Fibroblast of lung (primary cell): Measurements from ENCODE around the gene APOL3.

Experiments used
- EZH2 ChIP-seq: IDR thresholded peaks from 2 replicates; pipeline ENCODE4 v1.5.1; 2012; ENCODE audit warnings: low read length, control low read depth, mild to moderate bottlenecking; ENCODE audit errors: missing control alignments
- TF ChIP-seq, protein P1 (sequence below), 2 donors: IDR thresholded peaks in 1 of 2; conservative IDR thresholded peaks in 1 of 2; 1 replicate in 1 of 2; 2 replicates in 1 of 2; pipeline ENCODE4 v1.5.1; 2011 to 2012; ENCODE audit warnings: low read length in 2 of 2, control low read depth in 1 of 2, inconsistent platforms in 1 of 2, low read depth in 1 of 2, mild to moderate bottlenecking in 1 of 2

GRCh38 chr22:36143066-36143815 lies 17.3 kb downstream of the APOL3 start:
- TF ChIP-seq, protein P1, sequence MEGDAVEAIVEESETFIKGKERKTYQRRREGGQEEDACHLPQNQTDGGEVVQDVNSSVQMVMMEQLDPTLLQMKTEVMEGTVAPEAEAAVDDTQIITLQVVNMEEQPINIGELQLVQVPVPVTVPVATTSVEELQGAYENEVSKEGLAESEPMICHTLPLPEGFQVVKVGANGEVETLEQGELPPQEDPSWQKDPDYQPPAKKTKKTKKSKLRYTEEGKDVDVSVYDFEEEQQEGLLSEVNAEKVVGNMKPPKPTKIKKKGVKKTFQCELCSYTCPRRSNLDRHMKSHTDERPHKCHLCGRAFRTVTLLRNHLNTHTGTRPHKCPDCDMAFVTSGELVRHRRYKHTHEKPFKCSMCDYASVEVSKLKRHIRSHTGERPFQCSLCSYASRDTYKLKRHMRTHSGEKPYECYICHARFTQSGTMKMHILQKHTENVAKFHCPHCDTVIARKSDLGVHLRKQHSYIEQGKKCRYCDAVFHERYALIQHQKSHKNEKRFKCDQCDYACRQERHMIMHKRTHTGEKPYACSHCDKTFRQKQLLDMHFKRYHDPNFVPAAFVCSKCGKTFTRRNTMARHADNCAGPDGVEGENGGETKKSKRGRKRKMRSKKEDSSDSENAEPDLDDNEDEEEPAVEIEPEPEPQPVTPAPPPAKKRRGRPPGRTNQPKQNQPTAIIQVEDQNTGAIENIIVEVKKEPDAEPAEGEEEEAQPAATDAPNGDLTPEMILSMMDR (conservative IDR thresholded peaks at IDR 0.05 in 1 of 2, IDR thresholded peaks at IDR 0.05 in 1 of 2; ENCODE audit: low read depth in 1 of 2, low read length in 2 of 2), result no peak
- TF ChIP-seq EZH2, result no peak
